IMR-90 (cell line): ENCODE data around the gene ACAP2. TPM values are rescaled to one million over a fixed set of nuclear protein-coding genes. Genes with fewer than 3 reads are reported as not detected.
A peak's percentile ranks its signal among the peaks of the same experiment; 100 is the strongest.

Source experiments
- ATAC-seq: fragments of 200-7000 bp; cut with Tn5 transposase; 2 replicates; pipeline ENCODE4 v1.9.1; 2020; ENCODE audit warnings: low read depth, mild to moderate bottlenecking, moderate library complexity
- BruUV-seq: library from RNA; stranded (reverse); fragments of 400-500 nt; replicated peaks from 2 replicates; lab custom pipeline; 2021; lab: Mats Ljungman, UMichigan
- CTCF ChIA-PET: fragments of 300-600 bp; formaldehyde crosslinking; extraction: SDS; loops from one replicate; lab custom pipeline; 2021; ENCODE audit warnings: antibody characterized with exemption; lab: Yijun Ruan, JAX
- POLR2A ChIA-PET: fragments of 300-600 bp; sonication (Branson Sonifier 250); formaldehyde crosslinking; loops from one replicate; lab custom pipeline; 2022; ENCODE audit warnings: antibody characterized with exemption; ENCODE audit not compliant: unreplicated experiment; lab: Charles Lee
- DNase-seq: peaks from one replicate; pipeline ENCODE4 v3.0.0; 2013
- H2AFZ ChIP-seq: replicated peaks from 2 replicates; pipeline ENCODE3; 2013; ENCODE audit warnings: low read length, mild to moderate bottlenecking; ENCODE audit not compliant: poor library complexity
- H2AK5ac ChIP-seq: 2 replicates; pipeline ENCODE4 v1.6.1; 2013; ENCODE audit warnings: low read depth, low read length, inconsistent platforms
- H2AK9ac ChIP-seq: replicated peaks from 2 replicates; pipeline ENCODE3; 2013; ENCODE audit warnings: mild to moderate bottlenecking, low read depth, low read length, moderate library complexity; ENCODE audit not compliant: poor library complexity
- H2BK120ac ChIP-seq: 2 replicates; pipeline ENCODE4 v1.6.1; 2013; ENCODE audit warnings: low read depth, low read length, inconsistent platforms
- H2BK15ac ChIP-seq: 3 replicates; pipeline ENCODE4 v1.6.1; 2013; ENCODE audit warnings: low read depth, low read length, inconsistent platforms
- H2BK20ac ChIP-seq: 2 replicates; pipeline ENCODE4 v1.6.1; 2013; ENCODE audit warnings: low read depth, mild to moderate bottlenecking, inconsistent platforms, low read length, moderate library complexity
- H2BK5ac ChIP-seq: 2 replicates; pipeline ENCODE4 v1.6.1; 2013; ENCODE audit warnings: mild to moderate bottlenecking, low read depth, low read length, inconsistent platforms; ENCODE audit not compliant: poor library complexity, severe bottlenecking
- H3K14ac ChIP-seq: replicated peaks from 2 replicates; pipeline ENCODE4 v1.6.1; 2013; ENCODE audit warnings: low read depth, low read length, inconsistent platforms
- H3K18ac ChIP-seq: 2 replicates; pipeline ENCODE4 v1.6.1; 2013; ENCODE audit warnings: low read depth, low read length, control low read depth
- H3K23ac ChIP-seq: 2 replicates; pipeline ENCODE4 v1.6.1; 2013; ENCODE audit warnings: low read depth, low read length, inconsistent platforms
- H3K27ac ChIP-seq: 2 replicates; pipeline ENCODE4 v1.5.1; 2013; ENCODE audit warnings: mild to moderate bottlenecking, control low read depth, low read length; ENCODE audit not compliant: insufficient read depth
- H3K27me3 ChIP-seq: 2 replicates; pipeline ENCODE4 v1.6.1; 2013; ENCODE audit warnings: low read length; ENCODE audit not compliant: control insufficient read depth, insufficient read depth
- H3K36me3 ChIP-seq: 2 replicates; pipeline ENCODE4 v1.6.1; 2013; ENCODE audit warnings: low read length, mixed read lengths; ENCODE audit not compliant: control insufficient read depth, insufficient read depth
- H3K4ac ChIP-seq: 2 replicates; pipeline ENCODE4 v1.6.1; 2013; ENCODE audit warnings: low read depth, low read length, inconsistent platforms
- H3K4me1 ChIP-seq: 2 replicates; pipeline ENCODE4 v1.6.1; 2013; ENCODE audit warnings: low read length, mixed read lengths; ENCODE audit not compliant: control insufficient read depth, insufficient read depth
- H3K4me2 ChIP-seq: 2 replicates; pipeline ENCODE4 v1.6.1; 2013; ENCODE audit warnings: low read depth, mild to moderate bottlenecking, control low read depth, low read length, moderate library complexity
- H3K4me3 ChIP-seq: 2 replicates; pipeline ENCODE4 v1.5.1; 2013; ENCODE audit warnings: low read depth, mild to moderate bottlenecking, control low read depth, low read length, moderate library complexity; ENCODE audit not compliant: insufficient read depth
- H3K56ac ChIP-seq: 2 replicates; pipeline ENCODE4 v1.6.1; 2013; ENCODE audit warnings: low read length, inconsistent platforms; ENCODE audit not compliant: insufficient read depth; ENCODE audit errors: extremely low read depth
- H3K79me1 ChIP-seq, 2 experiments: 2 replicates each; pipeline ENCODE4 v1.6.1; 2013; ENCODE audit warnings: low read length in 2 of 2, inconsistent platforms in 1 of 2, low read depth in 1 of 2
- H3K9ac ChIP-seq: 2 replicates; pipeline ENCODE4 v1.6.1; 2013; ENCODE audit warnings: low read depth, low read length, control low read depth
- H3K9me1 ChIP-seq: 2 replicates; pipeline ENCODE4 v1.6.1; 2013; ENCODE audit warnings: low read length, inconsistent platforms; ENCODE audit not compliant: insufficient read depth
- H3K9me3 ChIP-seq: 2 replicates; pipeline ENCODE4 v1.6.1; 2013; ENCODE audit warnings: low read length; ENCODE audit not compliant: control insufficient read depth, insufficient read depth
- H4K20me1 ChIP-seq: 2 replicates; pipeline ENCODE4 v1.6.1; 2013; ENCODE audit warnings: low read length, inconsistent platforms; ENCODE audit not compliant: insufficient read depth
- H4K5ac ChIP-seq: 2 replicates; pipeline ENCODE4 v1.6.1; 2013; ENCODE audit warnings: mild to moderate bottlenecking, low read depth, low read length, control low read depth
- H4K8ac ChIP-seq, 2 experiments: 2 replicates each; pipeline ENCODE4 v1.6.1; 2013; ENCODE audit warnings: low read depth in 2 of 2, low read length in 2 of 2, control low read depth in 1 of 2, inconsistent platforms in 1 of 2
- H4K91ac ChIP-seq: 2 replicates; pipeline ENCODE4 v1.6.1; 2013; ENCODE audit warnings: low read depth, low read length, inconsistent platforms; ENCODE audit not compliant: insufficient read depth
- BHLHE40 ChIP-seq: fragments of 150-350 bp; IDR thresholded peaks from 2 replicates; pipeline ENCODE4 v1.6.1; 2016; ENCODE audit warnings: mild to moderate bottlenecking, low read depth, low read length
- CEBPB ChIP-seq: IDR thresholded peaks from 2 replicates; pipeline ENCODE4 v1.6.1; 2012; ENCODE audit warnings: low read depth, low read length, improper control_type of control experiment
- CHD1 ChIP-seq: IDR thresholded peaks from 2 replicates; pipeline ENCODE4 v1.6.1; 2012; ENCODE audit warnings: low read depth, low read length, improper control_type of control experiment
- CTCF ChIP-seq: conservative IDR thresholded peaks from 2 replicates; pipeline ENCODE4 v1.5.1; 2012; ENCODE audit warnings: mild to moderate bottlenecking, low read depth, low read length, improper control_type of control experiment
- ELK1 ChIP-seq: fragments of 150-350 bp; IDR thresholded peaks from 2 replicates; pipeline ENCODE4 v1.6.1; 2016; ENCODE audit warnings: low read depth, mild to moderate bottlenecking, low read length, moderate library complexity, borderline replicate concordance
- FOS ChIP-seq: fragments of 150-350 bp; IDR thresholded peaks from 2 replicates; pipeline ENCODE4 v1.6.1; 2016; ENCODE audit warnings: low read depth, low read length
- MAFK ChIP-seq: IDR thresholded peaks from 2 replicates; pipeline ENCODE4 v1.6.1; 2012; ENCODE audit warnings: low read depth, low read length, improper control_type of control experiment
- NFE2L2 ChIP-seq: fragments of 150-350 bp; IDR thresholded peaks from 2 replicates; pipeline ENCODE4 v1.6.1; 2016; ENCODE audit warnings: low read depth, mild to moderate bottlenecking, low read length
- RAD21 ChIP-seq: IDR thresholded peaks from 2 replicates; pipeline ENCODE4 v1.6.1; 2012; ENCODE audit warnings: low read length, improper control_type of control experiment
- RCOR1 ChIP-seq: IDR thresholded peaks from 2 replicates; pipeline ENCODE4 v1.6.1; 2012; ENCODE audit warnings: mild to moderate bottlenecking, low read length, improper control_type of control experiment; ENCODE audit not compliant: insufficient replicate concordance
- RFX5 ChIP-seq: IDR thresholded peaks from 2 replicates; pipeline ENCODE4 v1.8.0; 2012; ENCODE audit warnings: low read depth, mild to moderate bottlenecking, low read length, moderate library complexity
- SMC3 ChIP-seq: fragments of 150-350 bp; IDR thresholded peaks from 2 replicates; pipeline ENCODE4 v1.6.1; 2016; ENCODE audit warnings: low read depth, mild to moderate bottlenecking, antibody characterized with exemption, low read length, moderate library complexity
- USF2 ChIP-seq: fragments of 150-350 bp; IDR thresholded peaks from 2 replicates; pipeline ENCODE4 v1.6.1; 2017; ENCODE audit warnings: mild to moderate bottlenecking, antibody characterized with exemption, low read length, low read depth
- WGBS, 2 experiments: methylation state at CpG; one replicate each; pipeline versions ENCODE4 v1.1.5 to v1.1.7; 2013; ENCODE audit warnings: missing lambda C conversion rate in 2 of 2; ENCODE audit not compliant: insufficient read length in 1 of 2; ENCODE audit errors: extremely low coverage in 2 of 2; 5-methylcytosine and 5-hydroxymethylcytosine counted together
- dilution Hi-C: fragments of 300-500 bp; cut with HindIII; formaldehyde crosslinking; loops from one replicate; pipeline ENCODE4 v1.14.3; 2018; ENCODE audit warnings: low sequenced_read_pairs; ENCODE audit not compliant: unreplicated experiment
- in situ Hi-C: fragments of 300-500 bp; cut with MboI; formaldehyde crosslinking; loops from 3 replicates; pipeline ENCODE4 v1.14.3; 2019; ENCODE audit warnings: low sequenced_read_pairs, inconsistent platforms, mixed read lengths
- intact Hi-C: fragments of 100-400 bp; cut with micrococcal nuclease; formaldehyde crosslinking; loops from 2 replicates; pipeline ENCODE4 v1.10.0; 2022
- polyA plus RNA-seq, 3 experiments: library from polyadenylated mRNA; depleted of rRNA; stranded (reverse); fragments of >200 nt; gene quantifications; 2 replicates each; pipeline ENCODE4 v1.2.3, GENCODE V29; 2012; ENCODE audit warnings: low replicate concordance in 1 of 3
- total RNA-seq: library from RNA; depleted of rRNA; stranded (reverse); fragments of >200 nt; gene quantifications from 2 replicates; pipeline ENCODE4 v1.2.3, GENCODE V29; 2012

The ACAP2 gene
- total and polyA plus RNA-seq, 2 of the 4 experiments (the other 2 are of a cell fraction) = 11.9 to 35.1 TPM

GRCh38 chr3:195271410-195272243 is 171.2 kb downstream of the ACAP2 start:
- ATAC-seq = peak; percentile 72
- Histone ChIP-seq H3K9me1 (peaks cover 11% of the 10 kb centered on the region; the same call in 1 of the 2 replicates), H3K27ac (peak overlapping the region; percentile 83)
- peak; percentile 62; the same call in 1 of the 2 replicates for TF ChIP-seq CHD1
- no peak for TF ChIP-seq NFE2L2
- TF ChIP-seq CEBPB = no peak
- peak; percentile 81 for TF ChIP-seq BHLHE40
- peak; percentile 94 for TF ChIP-seq SMC3
- peak; percentile 89 for TF ChIP-seq RAD21
- TF ChIP-seq ELK1 = no peak
- TF ChIP-seq RFX5 = no peak
- peak; percentile 98 for TF ChIP-seq CTCF
- TF ChIP-seq USF2 = peak; percentile 86
- TF ChIP-seq RCOR1 = no peak
- no peak for TF ChIP-seq MAFK
- no peak for TF ChIP-seq FOS

More at GRCh38 chr3:195271410-195272243, 171.2 kb downstream of the ACAP2 start:
- WGBS, 2 experiments = 0% methylated on average over 2 of the region's 30 CpGs; no CpG with 5 or more reads in 1 of the 2 experiments
- Histone ChIP-seq H3K4me3 (peak overlapping the region; percentile 93), H3K4ac (peak overlapping the region; percentile 74), H4K5ac (peak overlapping the region; percentile 46), H4K8ac (peak overlapping the region; percentile 69 to 81), H3K36me3 (peaks cover 1% of the 10 kb centered on the region), H4K20me1 (peaks cover 11% of the 10 kb centered on the region), H2AK5ac (no peak overlapping the region), H4K91ac (peak overlapping the region; percentile 54), H3K79me1 (peaks cover 13 to 32% of the 10 kb centered on the region in 2 experiments), H3K4me1 (peaks cover 5% of the 10 kb centered on the region), H3K18ac (peak overlapping the region; percentile 36; the same call in 1 of the 2 replicates), H3K9me3 (no peaks in the 10 kb centered on the region), H3K9ac (peak overlapping the region; percentile 87), H3K14ac (peak overlapping the region; percentile 77), H3K23ac (peak overlapping the region; percentile 65), H2AK9ac (peak overlapping the region; percentile 89), H3K27me3 (no peaks in the 10 kb centered on the region), H3K56ac (peak overlapping the region; percentile 89), H2BK5ac (peak overlapping the region; percentile 72), H2BK120ac (peak overlapping the region; percentile 42), H2AFZ (peak overlapping the region; percentile 97), H2BK15ac (no peak overlapping the region; the same call in 2 of the 3 replicates), H2BK20ac (no peak overlapping the region), H3K4me2 (peak overlapping the region; percentile 95)
- ChIA-PET CTCF (interaction anchor here (0.6 to 3.3 kb wide), 31 partner anchors 8 to 600 kb away, joined by 3 to 24 read pairs (median 4); partner anchors contain the start of genes ACAP2 and LSG1), POLR2A (interaction anchor here (1.2 kb wide), 1 partner anchor 179 kb away, joined by 3 read pairs; no protein-coding TSS in a partner anchor)
- intact Hi-C loops = loop anchor here (1.0 to 2.0 kb wide), 3 partner anchors 171 to 251 kb away; partner anchors contain the start of gene ACAP2
- BruUV-seq = no TSS peak
- in situ Hi-C loops = loop anchor here (5.0 kb wide), 1 partner anchor 251 kb away; no protein-coding TSS in a partner anchor
- dilution Hi-C loops = no loop called here
- peak; percentile 79 for DNase-seq
